ENCODE data around the gene LRRC2. TPM values are rescaled to one million over a fixed set of nuclear protein-coding genes. Genes with fewer than 3 reads are reported as not detected.
A peak's percentile ranks its signal among the peaks of the same experiment; 100 is the strongest.

LRRC2 gene
- total and polyA plus RNA-seq, 9 of the 15 experiments (the other 6 are each of a cell fraction or from before 2014, with no cell fraction given) = 0.01 to 0.04 (median 0.03) TPM; not detected in 5

DNA sequence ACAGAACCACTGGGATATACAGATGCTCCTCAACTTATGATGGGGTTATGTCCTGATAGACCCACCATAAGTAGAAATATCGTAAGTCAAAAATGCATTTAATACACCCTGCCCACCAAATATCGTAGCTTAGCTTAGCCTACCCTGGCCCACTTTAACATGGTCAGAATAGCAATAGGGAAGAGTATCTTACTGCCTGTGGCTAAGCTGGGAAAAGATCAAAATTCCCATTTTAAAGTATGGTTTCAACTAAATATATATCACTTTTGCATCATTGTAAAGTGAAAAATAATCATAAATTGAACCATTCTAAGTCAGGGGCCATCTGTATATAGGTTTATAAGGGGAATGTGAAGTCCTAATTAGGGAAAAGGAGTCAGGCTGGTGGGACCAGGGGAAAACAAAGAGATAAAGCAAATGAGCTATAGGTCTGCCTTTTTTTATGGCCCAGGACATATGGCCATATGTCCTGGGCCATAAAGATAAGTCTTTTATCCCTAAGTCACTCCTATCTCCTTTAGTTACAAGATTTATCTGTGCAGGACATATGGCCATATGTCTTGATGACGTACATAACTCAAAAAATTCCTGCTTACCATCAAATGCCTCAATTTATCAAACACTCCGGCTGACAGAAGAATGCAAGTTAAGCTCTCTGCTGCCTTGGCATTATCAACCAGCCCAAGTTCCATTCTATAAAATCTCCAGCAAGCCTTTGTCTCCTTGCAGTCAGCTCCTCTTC is 57.1 kb downstream of the LRRC2 start (continued):
- TF ChIP-seq, protein P1, sequence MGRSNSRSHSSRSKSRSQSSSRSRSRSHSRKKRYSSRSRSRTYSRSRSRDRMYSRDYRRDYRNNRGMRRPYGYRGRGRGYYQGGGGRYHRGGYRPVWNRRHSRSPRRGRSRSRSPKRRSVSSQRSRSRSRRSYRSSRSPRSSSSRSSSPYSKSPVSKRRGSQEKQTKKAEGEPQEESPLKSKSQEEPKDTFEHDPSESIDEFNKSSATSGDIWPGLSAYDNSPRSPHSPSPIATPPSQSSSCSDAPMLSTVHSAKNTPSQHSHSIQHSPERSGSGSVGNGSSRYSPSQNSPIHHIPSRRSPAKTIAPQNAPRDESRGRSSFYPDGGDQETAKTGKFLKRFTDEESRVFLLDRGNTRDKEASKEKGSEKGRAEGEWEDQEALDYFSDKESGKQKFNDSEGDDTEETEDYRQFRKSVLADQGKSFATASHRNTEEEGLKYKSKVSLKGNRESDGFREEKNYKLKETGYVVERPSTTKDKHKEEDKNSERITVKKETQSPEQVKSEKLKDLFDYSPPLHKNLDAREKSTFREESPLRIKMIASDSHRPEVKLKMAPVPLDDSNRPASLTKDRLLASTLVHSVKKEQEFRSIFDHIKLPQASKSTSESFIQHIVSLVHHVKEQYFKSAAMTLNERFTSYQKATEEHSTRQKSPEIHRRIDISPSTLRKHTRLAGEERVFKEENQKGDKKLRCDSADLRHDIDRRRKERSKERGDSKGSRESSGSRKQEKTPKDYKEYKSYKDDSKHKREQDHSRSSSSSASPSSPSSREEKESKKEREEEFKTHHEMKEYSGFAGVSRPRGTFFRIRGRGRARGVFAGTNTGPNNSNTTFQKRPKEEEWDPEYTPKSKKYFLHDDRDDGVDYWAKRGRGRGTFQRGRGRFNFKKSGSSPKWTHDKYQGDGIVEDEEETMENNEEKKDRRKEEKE (IDR thresholded peaks at IDR 0.05; ENCODE audit: borderline replicate concordance in 1 of 2, control insufficient read depth in 1 of 2, low read depth in 2 of 2, low read length in 1 of 2) = 0 out of 4 replicates have a peak, but pooled peaks of 1 of the 2 experiments have one; percentile 75
- TF ChIP-seq ZNF778 (CRISPR knock-in tag; IDR thresholded peaks at IDR 0.05) (no peak), CAMTA2 (CRISPR knock-in tag; conservative IDR thresholded peaks at IDR 0.05) (no peak), TGIF2 (CRISPR knock-in tag; IDR thresholded peaks at IDR 0.05) (no peak), NR4A1 (CRISPR knock-in tag; IDR thresholded peaks at IDR 0.05) (no peak), NR4A1 (tag; IDR thresholded peaks at IDR 0.05) (peak; percentile 91), C11orf30 (IDR thresholded peaks at IDR 0.05; ENCODE audit: low read depth) (peak; percentile 81), ZNF143 (CRISPR knock-in tag; IDR thresholded peaks at IDR 0.05) (no peak), TAF15 (IDR thresholded peaks at IDR 0.05; ENCODE audit: low read depth, low read length) (no peak), SIX5 (IDR thresholded peaks at IDR 0.05; ENCODE audit: borderline replicate concordance in 1 of 2, insufficient read depth in 1 of 2, low read depth in 1 of 2, low read length in 2 of 2) (no peak), SMARCA5 (IDR thresholded peaks at IDR 0.05) (no peak), HMG20B (CRISPR knock-in tag; IDR thresholded peaks at IDR 0.05) (no peak), FOXP1 (CRISPR knock-in tag; IDR thresholded peaks at IDR 0.05) (no peak), BMI1 (IDR thresholded peaks at IDR 0.05; ENCODE audit: low read length) (no peak), KLF13 (tag; IDR thresholded peaks at IDR 0.05; ENCODE audit: borderline replicate concordance, low read depth) (no peak), NCOR1 (IDR thresholded peaks at IDR 0.05) (peak; percentile 100), BDP1 (IDR thresholded peaks at IDR 0.05; ENCODE audit: insufficient read depth, insufficient read length) (peak; percentile 9), NFIC (IDR thresholded peaks at IDR 0.05) (peak; percentile 98), YY1 (IDR thresholded peaks at IDR 0.05; ENCODE audit: borderline replicate concordance in 1 of 3, control insufficient read depth in 1 of 3, extremely low read depth in 1 of 3, insufficient read depth in 3 of 3, insufficient read length in 1 of 3, insufficient replicate concordance in 2 of 3, low read depth in 1 of 3, low read length in 2 of 3) (no peak), SPI1 (IDR thresholded peaks at IDR 0.05; ENCODE audit: borderline replicate concordance, low read depth, low read length) (no peak), CC2D1A (IDR thresholded peaks at IDR 0.05) (peak; percentile 99), ZNF444 (CRISPR knock-in tag; IDR thresholded peaks at IDR 0.05) (peak; percentile 66; the same call in 1 of the 2 replicates), ZNF668 (CRISPR knock-in tag; IDR thresholded peaks at IDR 0.05) (0 out of 2 replicates have a peak, but pooled peaks have one; percentile 41)
- TF ChIP-seq, protein P2, sequence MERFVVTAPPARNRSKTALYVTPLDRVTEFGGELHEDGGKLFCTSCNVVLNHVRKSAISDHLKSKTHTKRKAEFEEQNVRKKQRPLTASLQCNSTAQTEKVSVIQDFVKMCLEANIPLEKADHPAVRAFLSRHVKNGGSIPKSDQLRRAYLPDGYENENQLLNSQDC (CRISPR knock-in tag; IDR thresholded peaks at IDR 0.05) = peak; percentile 34; the same call in 1 of the 2 replicates
- TF ChIP-seq, protein P3, sequence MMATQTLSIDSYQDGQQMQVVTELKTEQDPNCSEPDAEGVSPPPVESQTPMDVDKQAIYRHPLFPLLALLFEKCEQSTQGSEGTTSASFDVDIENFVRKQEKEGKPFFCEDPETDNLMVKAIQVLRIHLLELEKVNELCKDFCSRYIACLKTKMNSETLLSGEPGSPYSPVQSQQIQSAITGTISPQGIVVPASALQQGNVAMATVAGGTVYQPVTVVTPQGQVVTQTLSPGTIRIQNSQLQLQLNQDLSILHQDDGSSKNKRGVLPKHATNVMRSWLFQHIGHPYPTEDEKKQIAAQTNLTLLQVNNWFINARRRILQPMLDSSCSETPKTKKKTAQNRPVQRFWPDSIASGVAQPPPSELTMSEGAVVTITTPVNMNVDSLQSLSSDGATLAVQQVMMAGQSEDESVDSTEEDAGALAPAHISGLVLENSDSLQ (IDR thresholded peaks at IDR 0.05) = peak; percentile 97
